GM21360 (cell line): ENCODE results near the gene SUN3.

ENCODE experiments used
- ATAC-seq: cut with Tn5 transposase; IDR thresholded peaks from one replicate; pipeline ENCODE4 v1.9.1; 2021; ENCODE audit warnings: mild to moderate bottlenecking, moderate library complexity; ENCODE audit not compliant: unreplicated experiment

SUN3 gene

GRCh38 chr7:47979832-47980181 is 49.1 kb downstream of the SUN3 start:
- ATAC-seq = no peak

- peak; percentile 99 for ATAC-seq
These were observed 49.6 kb downstream of the SUN3 start, which contains the start of gene HUS1 for GRCh38 chr7:47979145-47979831. Gene HUS1 (minus strand): TSS chr7:47979615. CDS start chr7:47979519, 96 bp downstream.

DNA sequence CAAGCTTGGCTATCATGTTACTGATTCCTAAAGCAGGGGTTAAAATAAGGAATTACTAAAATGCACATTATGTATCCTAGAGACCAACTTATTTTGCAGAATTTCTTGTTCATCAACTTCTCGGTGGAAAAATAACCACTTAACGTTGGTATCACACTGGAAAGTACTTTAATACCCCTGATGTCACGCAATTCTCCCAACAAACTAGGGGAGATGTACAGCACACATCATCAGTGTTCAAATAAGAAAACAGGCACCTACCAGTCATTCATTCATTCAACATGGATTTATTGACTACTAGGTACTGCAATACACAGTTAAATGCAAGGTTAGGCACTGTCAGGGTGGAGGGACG is 50.1 kb downstream of the SUN3 start:
- ATAC-seq = no peak

GRCh38 chr7:47973739-47974138 is 55.2 kb downstream of the SUN3 start:
- no peak for ATAC-seq

DNA sequence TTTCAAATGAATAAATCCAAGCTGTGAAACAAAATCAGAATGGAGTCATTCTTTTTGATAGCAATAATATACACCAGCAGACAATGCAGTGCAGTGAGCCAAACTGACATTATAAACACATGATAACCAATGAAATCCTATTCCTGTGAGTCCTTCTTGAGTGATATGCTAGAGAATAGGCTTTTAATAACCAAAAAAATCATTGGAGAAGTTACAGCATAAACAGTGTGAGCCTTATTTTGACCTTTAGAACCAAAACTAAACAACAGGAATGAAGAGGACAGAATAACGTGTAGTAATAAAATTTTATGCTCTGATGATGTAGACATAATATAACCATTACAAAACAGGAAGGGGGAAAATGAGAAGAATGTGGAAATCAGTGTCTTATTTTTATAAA is 58.1 kb downstream of the SUN3 start:
- ATAC-seq = no peak

DNA sequence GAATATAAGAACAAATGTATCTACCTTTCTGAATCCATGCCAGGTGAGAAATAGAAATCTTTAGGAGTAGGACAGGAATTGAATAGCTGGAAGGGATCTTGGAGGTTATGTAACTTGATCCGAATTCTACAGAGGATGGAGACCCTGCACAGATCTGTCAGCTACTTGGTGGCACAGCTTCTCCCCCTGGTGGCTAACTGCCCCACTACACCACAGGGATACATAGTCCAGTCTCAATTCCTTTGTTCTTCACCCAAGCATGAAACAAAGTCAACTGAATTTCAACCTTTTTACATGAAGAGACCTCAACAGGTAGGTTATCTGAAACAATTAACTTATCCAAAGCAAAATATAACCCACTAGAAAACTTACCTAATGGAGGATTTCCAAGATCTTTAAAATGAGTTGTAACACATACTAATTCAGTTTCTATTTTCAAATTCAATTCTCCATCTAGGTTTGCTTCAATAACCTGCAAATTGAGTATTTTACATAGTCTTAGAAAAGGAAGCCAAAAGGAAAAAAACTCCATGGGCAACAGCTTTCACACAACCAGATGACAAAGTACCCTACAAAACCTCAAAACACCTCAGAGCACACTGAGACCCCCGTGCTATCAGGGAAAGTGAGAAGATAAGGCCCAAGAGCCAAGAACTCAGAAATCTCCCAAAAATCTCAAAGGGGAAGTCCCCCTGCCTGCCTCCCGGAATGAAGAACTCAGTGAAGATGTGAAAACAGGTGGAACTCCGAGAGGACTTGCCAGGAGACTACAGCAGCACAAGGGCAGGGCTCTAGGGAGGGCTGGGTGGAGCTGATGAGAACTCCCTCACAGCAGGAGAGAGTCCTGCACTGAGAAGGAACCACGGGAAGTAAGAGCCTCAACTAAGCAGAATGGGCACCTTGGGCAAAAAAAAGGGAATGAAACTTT is 59.8 kb downstream of the SUN3 start:
- ATAC-seq = peak; percentile 87

DNA sequence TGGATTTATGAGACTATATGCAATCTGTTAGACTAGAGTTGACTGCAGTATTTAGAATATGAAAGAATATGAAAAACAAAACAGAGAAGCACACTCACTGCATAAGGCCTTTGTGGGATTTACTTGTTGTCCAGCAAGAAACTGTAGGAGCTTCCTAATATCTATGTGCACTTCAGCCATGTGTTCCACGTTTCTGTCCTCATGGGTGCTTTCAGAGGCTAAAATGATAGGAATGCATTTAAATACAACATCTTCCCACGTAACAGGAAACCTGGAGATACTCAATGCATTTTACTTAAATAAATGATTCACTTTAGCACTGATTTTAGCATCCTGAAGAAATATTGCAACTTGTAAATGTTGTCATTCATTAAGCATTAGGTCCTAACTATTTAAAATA is 61.2 kb downstream of the SUN3 start:
- no peak for ATAC-seq

DNA sequence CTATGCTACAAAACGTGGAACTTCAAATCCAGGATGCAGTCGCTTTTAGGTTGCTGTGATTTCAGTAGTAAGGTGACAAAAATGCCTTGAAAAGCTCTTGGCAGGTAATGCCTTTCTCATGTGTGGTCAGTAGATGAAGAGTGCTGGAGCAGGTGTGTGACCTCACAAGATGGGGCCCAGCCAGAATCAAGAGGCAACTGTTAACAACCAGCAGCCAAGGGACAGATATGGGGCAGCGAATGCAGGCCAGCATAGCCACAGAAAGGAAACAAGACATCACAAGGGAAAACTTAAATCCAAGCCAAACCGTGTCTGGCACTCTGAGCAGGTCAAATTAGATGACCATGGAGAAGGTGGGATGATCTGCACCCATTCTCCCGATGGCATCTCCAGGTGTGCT is 61.8 kb downstream of the SUN3 start:
- no peak for ATAC-seq

DNA sequence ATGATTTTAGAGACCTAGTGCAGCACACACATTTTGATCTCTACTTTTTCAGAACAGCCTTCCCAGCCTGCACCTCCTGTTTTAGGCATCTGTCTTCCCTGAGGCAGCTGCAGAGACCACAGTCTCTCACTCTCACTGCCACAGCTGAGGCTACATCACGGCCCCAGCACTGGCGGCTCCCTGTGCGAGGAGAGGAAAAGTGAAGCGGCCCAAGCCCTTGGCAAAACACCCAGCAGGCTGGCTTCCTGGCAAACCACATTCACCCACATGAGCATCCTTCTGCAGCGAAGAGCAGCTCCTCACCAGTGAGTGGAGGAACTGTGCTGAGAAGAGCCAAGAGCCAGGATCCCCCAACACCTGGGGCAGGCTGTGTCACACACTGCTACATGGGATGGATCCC is 63.5 kb downstream of the SUN3 start:
- no peak for ATAC-seq

DNA sequence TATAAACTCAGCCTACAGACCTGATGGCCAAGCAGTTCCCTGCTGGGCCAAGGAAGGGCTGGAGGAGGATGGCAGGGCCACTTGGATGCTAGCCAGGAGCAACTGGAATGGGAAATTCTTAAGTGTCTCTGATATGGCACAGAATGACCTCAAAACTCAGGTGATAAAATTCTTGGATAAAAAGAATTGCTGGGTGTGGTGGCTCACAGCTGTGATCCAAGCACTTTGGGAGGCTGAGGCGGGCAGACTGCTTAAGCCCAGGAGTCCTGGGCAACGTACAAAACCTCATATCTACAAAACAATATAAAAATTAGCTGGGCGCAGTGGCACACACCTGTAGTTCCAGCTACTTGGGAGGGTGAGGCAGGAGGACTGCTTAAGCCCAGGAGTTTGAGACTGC is 66.6 kb downstream of the SUN3 start:
- no peak for ATAC-seq

- ATAC-seq = no peak
These were observed 71.8 kb downstream of the SUN3 start for GRCh38 chr7:47957156-47957555.

GRCh38 chr7:47956220-47956619 is 72.7 kb downstream of the SUN3 start:
- no peak for ATAC-seq

GRCh38 chr7:47954231-47954911 is 74.5 kb downstream of the SUN3 start:
- no peak for ATAC-seq

GRCh38 chr7:47953822-47954221 is 75.1 kb downstream of the SUN3 start:
- ATAC-seq = no peak

DNA sequence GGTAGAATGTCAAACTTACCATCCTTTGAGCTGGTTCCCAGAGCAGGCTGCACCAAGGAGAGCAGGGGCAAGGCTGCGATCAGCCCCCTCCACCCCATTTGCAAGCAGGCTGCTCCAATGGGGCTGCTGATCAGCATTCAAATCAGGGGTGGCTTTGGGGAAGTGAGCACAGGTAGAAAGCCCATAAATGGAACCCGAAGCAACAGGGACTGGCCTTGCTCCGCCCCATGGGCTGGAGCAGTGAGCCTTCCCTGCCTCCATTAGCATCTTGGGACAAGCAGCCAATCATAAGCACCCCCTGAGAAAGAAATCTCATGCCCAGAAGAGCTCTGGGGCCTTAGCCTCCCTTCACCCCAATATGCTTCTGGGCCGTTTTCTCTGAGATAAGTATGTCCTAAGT is 76.7 kb downstream of the SUN3 start:
- no peak for ATAC-seq

- ATAC-seq = no peak
These were observed 77.5 kb downstream of the SUN3 start for GRCh38 chr7:47951374-47951773.

DNA sequence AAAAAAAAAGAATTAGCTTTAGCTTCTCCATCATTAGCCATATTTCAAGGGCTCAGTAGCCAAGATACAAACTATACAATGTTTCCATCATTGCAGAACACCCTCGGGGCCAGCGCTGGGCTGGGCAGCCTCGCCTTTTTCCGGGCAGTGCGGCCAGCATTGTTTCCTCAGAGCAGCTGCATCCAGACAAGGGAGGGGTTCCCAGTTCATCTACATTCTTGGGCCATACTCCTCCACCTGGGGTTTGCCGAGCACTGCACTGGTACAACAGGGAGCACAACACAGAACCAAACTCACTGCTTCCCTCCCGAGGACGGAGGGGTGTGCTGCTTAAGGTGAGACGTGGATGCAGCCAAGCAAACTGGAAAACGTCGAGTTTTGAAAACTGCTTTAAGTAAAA is 78.2 kb downstream of the SUN3 start:
- ATAC-seq = no peak

- no peak for ATAC-seq
These were observed 79.2 kb downstream of the SUN3 start for GRCh38 chr7:47949703-47950102.

- no peak for ATAC-seq
These were observed 80.6 kb downstream of the SUN3 start, which contains the start of gene PKD1L1 for GRCh38 chr7:47948141-47948790. Gene PKD1L1 (minus strand): TSS chr7:47948466. CDS start chr7:47948440, 26 bp downstream.

GRCh38 chr7:47947355-47947749 is 81.6 kb downstream of the SUN3 start:
- ATAC-seq = no peak
